ENCODE data around the gene OTUD7B. TPM values are rescaled to one million over a fixed set of nuclear protein-coding genes. Genes with fewer than 3 reads are reported as not detected.

OTUD7B gene
- total RNA-seq, 1 experiment from 2014 or later, result 23.5 TPM

GRCh38 chr1:150009604-150010392 is 728 bp downstream of the OTUD7B start:
- peaks cover 16 to 27% of the 10 kb centered on the region in 2 experiments for H3K4me1 Mint-ChIP-seq
- H3K4ac ChIP-seq (ENCODE audit: low read depth, low read length), result no peak overlapping the region
- peak overlapping the region; percentile 36 for H2BK5ac ChIP-seq (ENCODE audit: insufficient read length, low read length)
- TF ChIP-seq CTCF (conservative IDR thresholded peaks at IDR 0.05), result no peak
- no peak overlapping the region for H2BK120ac ChIP-seq (ENCODE audit: low read depth, low read length, poor library complexity, severe bottlenecking)
- H3K4me1 ChIP-seq (ENCODE audit: insufficient read depth, low read length), result no peaks in the 10 kb centered on the region
- H3K14ac ChIP-seq (ENCODE audit: insufficient read depth, low read length), result peak overlapping the region; percentile 62; the same call in 1 of the 2 replicates
- peak overlapping the region; percentile 67 for H3K27ac ChIP-seq (ENCODE audit: insufficient read length, low read depth, low read length)
- H3K27ac Mint-ChIP-seq, result peak overlapping the region; percentile 95 to 98 (median 98)
- peak overlapping the region; percentile 86 for H3K9ac ChIP-seq (ENCODE audit: extremely low read depth, insufficient read length, low read length)
- H3T11ph ChIP-seq (ENCODE audit: low read length), result no peak overlapping the region
- no peaks in the 10 kb centered on the region for H3K79me1 ChIP-seq (ENCODE audit: insufficient read depth, low read depth, low read length, poor library complexity, severe bottlenecking)
- peak; percentile 49 for DNase-seq
- no peak overlapping the region for H2BK15ac ChIP-seq (ENCODE audit: low read depth, low read length)
- H3K23me2 ChIP-seq (ENCODE audit: insufficient read length, low read depth, low read length, poor library complexity, severe bottlenecking), result peaks cover 15% of the 10 kb centered on the region
- H3K9me3 ChIP-seq (ENCODE audit: control insufficient read depth, low read depth, low read length), result no peaks in the 10 kb centered on the region
- no peak overlapping the region for H3K23ac ChIP-seq (ENCODE audit: insufficient read length, low read depth, low read length)
- WGBS (ENCODE audit: extremely low coverage, insufficient read length, low lambda C conversion rate), result no CpG with 5 or more reads among the region's 29 CpGs
- H4K8ac ChIP-seq (replicated peaks; ENCODE audit: insufficient read length, low read depth, low read length), result no peak overlapping the region
- H4K20me1 ChIP-seq (ENCODE audit: control insufficient read depth, insufficient read depth, insufficient read length), result peaks cover 2% of the 10 kb centered on the region
- no peak overlapping the region for H2BK20ac ChIP-seq (ENCODE audit: low read depth, low read length, poor library complexity, severe bottlenecking)
- peak overlapping the region; percentile 94 for H3K4me2 ChIP-seq (ENCODE audit: insufficient read depth, insufficient read length, low read length)
- H2AFZ ChIP-seq (ENCODE audit: low read length), result no peak overlapping the region
- H2AK5ac ChIP-seq (ENCODE audit: insufficient read length, low read length), result no peak overlapping the region
- H2BK12ac ChIP-seq (ENCODE audit: insufficient read length, low read depth, low read length), result no peak overlapping the region
- no peak overlapping the region for H4K5ac ChIP-seq (ENCODE audit: insufficient read length, low read depth, low read length)
- no peaks in the 10 kb centered on the region for H3K27me3 ChIP-seq (ENCODE audit: insufficient read depth, low read length)
- H3K4me3 Mint-ChIP-seq, result peak overlapping the region; percentile 94 to 97
- peaks cover 3 to 10% (median 7%) of the 10 kb centered on the region in 3 experiments; a peak in 6 of 7 replicates for H3K36me3 Mint-ChIP-seq (ENCODE audit: insufficient read depth in 1 of 3, low read depth in 3 of 3)
- H3K56ac ChIP-seq (ENCODE audit: insufficient read length, low read depth, low read length), result no peak overlapping the region
- H3K27me3 Mint-ChIP-seq (ENCODE audit: low read depth), result no peaks in the 10 kb centered on the region; the same call in 1 of the 2 replicates
- no peaks in the 10 kb centered on the region; a peak in 1 of 5 replicates for H3K9me3 Mint-ChIP-seq
- peaks cover 4% of the 10 kb centered on the region; the same call in 1 of the 2 replicates for H3K79me2 ChIP-seq (ENCODE audit: insufficient read depth, low read length)
- H3K18ac ChIP-seq (ENCODE audit: insufficient read length, low read depth, low read length), result peak overlapping the region; percentile 22
- H4K91ac ChIP-seq (ENCODE audit: insufficient read length, low read depth, low read length), result no peak overlapping the region
